Tibial nerve (tissue), 4 donors: ENCODE results near the gene NALCN. TPM values are rescaled to one million over a fixed set of nuclear protein-coding genes. Genes with fewer than 3 reads are reported as not detected.

Experiments
- DNase-seq, 2 donors: peaks; one replicate each; pipeline ENCODE4 v3.0.0-alpha.2; 2019; ENCODE audit warnings: low spot score in 2 of 2
- H3K27ac ChIP-seq, 4 donors: fragments of 200-600 bp; sonication (generic) in 3 of 4; one replicate each; pipeline ENCODE4 v1.5.1; 2017 to 2019; ENCODE audit warnings: mild to moderate bottlenecking in 1 of 4
- H3K27me3 ChIP-seq, 2 donors: fragments of 200-600 bp; sonication (generic) in 1 of 2; one replicate each; pipeline versions ENCODE4 v1.5.1 to v1.6.0; 2017 to 2019
- H3K36me3 ChIP-seq, 3 donors: fragments of 200-600 bp; sonication (generic); one replicate each; pipeline ENCODE4 v1.5.1; 2018 to 2019
- H3K4me1 ChIP-seq, 4 donors: fragments of 200-600 bp; sonication (generic) in 3 of 4; one replicate each; pipeline ENCODE4 v1.5.1; 2017 to 2019
- H3K4me3 ChIP-seq, 4 donors: fragments of 200-600 bp; sonication (generic) in 3 of 4; one replicate each; pipeline ENCODE4 v1.5.1; 2017 to 2019; ENCODE audit warnings: mild to moderate bottlenecking in 1 of 4, moderate library complexity in 1 of 4
- H3K9me3 ChIP-seq, 4 donors: fragments of 200-600 bp; sonication (generic) in 3 of 4; one replicate each; pipeline ENCODE4 v1.5.1; 2017 to 2019
- EP300 ChIP-seq, 2 donors: sonication (generic); formaldehyde crosslinking; IDR thresholded peaks; one replicate each; pipeline ENCODE4 v1.6.1; 2017; ENCODE audit warnings: antibody characterized with exemption in 2 of 2, mild to moderate bottlenecking in 1 of 2
- POLR2A ChIP-seq, 2 donors: fragments of 450-650 bp; IDR thresholded peaks; one replicate each; pipeline ENCODE4 v1.6.1; 2017; ENCODE audit warnings: antibody characterized with exemption in 2 of 2, mild to moderate bottlenecking in 2 of 2, moderate library complexity in 2 of 2
- WGBS, 2 donors: methylation state at CpG; one replicate each; pipeline ENCODE4 v1.1.5; 2018; 5-methylcytosine and 5-hydroxymethylcytosine counted together
- total RNA-seq, 4 donors: library from RNA; depleted of rRNA; stranded (reverse); fragments of >200 nt; gene quantifications; one replicate each; pipeline ENCODE4 v1.1.0, GENCODE V29; 2016
- TF ChIP-seq, protein P1 (sequence below), 5 experiments: fragments of 200-600 bp in 3 of 5; fragments of 450-650 bp in 2 of 5; sonication (generic) in 3 of 5; IDR thresholded peaks; one replicate each; pipeline ENCODE4 v1.5.1; 2016 to 2019; ENCODE audit warnings: antibody characterized with exemption in 5 of 5, mild to moderate bottlenecking in 3 of 5, moderate library complexity in 2 of 5

NALCN gene
- total RNA-seq, 4 donors from 2014 or later = 6.0 to 11.8 (median 8.7) TPM

DNA sequence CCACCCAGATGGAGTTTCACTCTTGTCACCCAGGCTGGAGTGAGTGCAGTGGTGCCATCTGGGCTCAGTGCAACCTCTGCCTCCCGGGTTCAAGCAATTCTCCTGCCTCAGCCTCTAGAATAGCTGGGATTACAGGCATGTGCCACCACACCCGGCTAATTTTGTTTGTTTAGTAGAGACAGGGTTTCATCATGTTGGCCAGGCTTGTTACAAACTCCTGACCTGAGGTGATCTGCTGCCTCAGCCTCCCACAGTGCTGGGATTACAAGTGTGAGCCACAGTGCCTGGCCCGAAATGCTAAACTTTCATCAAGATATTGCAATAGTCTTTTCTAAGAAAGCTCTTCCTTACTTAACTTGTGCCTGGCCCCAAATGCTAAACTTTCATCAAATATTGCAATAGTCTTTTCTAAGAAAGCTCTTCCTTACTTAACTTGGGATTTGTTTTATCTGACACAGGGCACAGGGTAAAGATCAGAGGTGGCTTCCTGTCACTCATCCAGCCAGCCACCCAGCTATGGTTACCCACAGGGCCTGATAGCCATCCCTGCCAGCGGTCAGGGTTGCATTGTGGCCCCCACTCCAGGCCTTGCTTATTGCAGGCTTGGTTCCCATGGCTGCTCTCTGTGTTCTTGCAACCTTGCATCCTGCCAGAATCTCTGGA is 389.4 kb downstream of the NALCN start:
- H3K4me1 ChIP-seq = no peaks in the 10 kb centered on the region
- H3K4me3 ChIP-seq = no peak overlapping the region
- no peak for TF ChIP-seq EP300 (IDR thresholded peaks at IDR 0.05)
- TF ChIP-seq, protein P1, sequence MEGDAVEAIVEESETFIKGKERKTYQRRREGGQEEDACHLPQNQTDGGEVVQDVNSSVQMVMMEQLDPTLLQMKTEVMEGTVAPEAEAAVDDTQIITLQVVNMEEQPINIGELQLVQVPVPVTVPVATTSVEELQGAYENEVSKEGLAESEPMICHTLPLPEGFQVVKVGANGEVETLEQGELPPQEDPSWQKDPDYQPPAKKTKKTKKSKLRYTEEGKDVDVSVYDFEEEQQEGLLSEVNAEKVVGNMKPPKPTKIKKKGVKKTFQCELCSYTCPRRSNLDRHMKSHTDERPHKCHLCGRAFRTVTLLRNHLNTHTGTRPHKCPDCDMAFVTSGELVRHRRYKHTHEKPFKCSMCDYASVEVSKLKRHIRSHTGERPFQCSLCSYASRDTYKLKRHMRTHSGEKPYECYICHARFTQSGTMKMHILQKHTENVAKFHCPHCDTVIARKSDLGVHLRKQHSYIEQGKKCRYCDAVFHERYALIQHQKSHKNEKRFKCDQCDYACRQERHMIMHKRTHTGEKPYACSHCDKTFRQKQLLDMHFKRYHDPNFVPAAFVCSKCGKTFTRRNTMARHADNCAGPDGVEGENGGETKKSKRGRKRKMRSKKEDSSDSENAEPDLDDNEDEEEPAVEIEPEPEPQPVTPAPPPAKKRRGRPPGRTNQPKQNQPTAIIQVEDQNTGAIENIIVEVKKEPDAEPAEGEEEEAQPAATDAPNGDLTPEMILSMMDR (IDR thresholded peaks at IDR 0.05) = no peak
- no peak for TF ChIP-seq POLR2A (IDR thresholded peaks at IDR 0.05)
- 66 to 78% methylated on average over 4 of the region's 4 CpGs for WGBS, 2 donors
- peaks cover 0 to under 1% (median 0%) of the 10 kb centered on the region in 4 donors for H3K9me3 ChIP-seq
- H3K27me3 ChIP-seq = no peaks in the 10 kb centered on the region
- no peak for DNase-seq
- H3K36me3 ChIP-seq = no peaks in the 10 kb centered on the region
- H3K27ac ChIP-seq = no peak overlapping the region

- Histone ChIP-seq H3K4me3 (no peak overlapping the region), H3K36me3 (no peaks in the 10 kb centered on the region), H3K27me3 (no peaks in the 10 kb centered on the region), H3K27ac (no peak overlapping the region), H3K9me3 (no peaks in the 10 kb centered on the region), H3K4me1 (no peaks in the 10 kb centered on the region)
- WGBS, 2 donors = 40 to 50% methylated on average over 6 of the region's 6 CpGs
- no peak for DNase-seq
- TF ChIP-seq POLR2A (IDR thresholded peaks at IDR 0.05) = no peak
These were observed 390.0 kb downstream of the NALCN start for GRCh38 chr13:101026328-101026727.

- WGBS, 2 donors = 32 to 42% methylated on average over 8 of the region's 8 CpGs
- DNase-seq = no peak
- Histone ChIP-seq H3K27me3 (no peaks in the 10 kb centered on the region), H3K4me1 (no peaks in the 10 kb centered on the region), H3K4me3 (no peak overlapping the region), H3K27ac (no peak overlapping the region), H3K9me3 (no peaks in the 10 kb centered on the region), H3K36me3 (no peaks in the 10 kb centered on the region)
- TF ChIP-seq POLR2A (IDR thresholded peaks at IDR 0.05) (no peak), EP300 (IDR thresholded peaks at IDR 0.05) (no peak)
- TF ChIP-seq, protein P1 (IDR thresholded peaks at IDR 0.05) = no peak
These were observed 390.4 kb downstream of the NALCN start for GRCh38 chr13:101025925-101026324.

- WGBS, 2 donors = 70 to 72% methylated on average over 9 of the region's 9 CpGs
- Histone ChIP-seq H3K4me3 (no peak overlapping the region), H3K27me3 (no peaks in the 10 kb centered on the region), H3K27ac (no peak overlapping the region), H3K4me1 (no peaks in the 10 kb centered on the region), H3K36me3 (no peaks in the 10 kb centered on the region), H3K9me3 (no peaks in the 10 kb centered on the region)
- no peak for DNase-seq
- TF ChIP-seq EP300 (IDR thresholded peaks at IDR 0.05) (no peak), POLR2A (IDR thresholded peaks at IDR 0.05) (no peak)
- TF ChIP-seq, protein P1 (IDR thresholded peaks at IDR 0.05) = no peak
These were observed 390.8 kb downstream of the NALCN start for GRCh38 chr13:101025519-101025918.

DNA sequence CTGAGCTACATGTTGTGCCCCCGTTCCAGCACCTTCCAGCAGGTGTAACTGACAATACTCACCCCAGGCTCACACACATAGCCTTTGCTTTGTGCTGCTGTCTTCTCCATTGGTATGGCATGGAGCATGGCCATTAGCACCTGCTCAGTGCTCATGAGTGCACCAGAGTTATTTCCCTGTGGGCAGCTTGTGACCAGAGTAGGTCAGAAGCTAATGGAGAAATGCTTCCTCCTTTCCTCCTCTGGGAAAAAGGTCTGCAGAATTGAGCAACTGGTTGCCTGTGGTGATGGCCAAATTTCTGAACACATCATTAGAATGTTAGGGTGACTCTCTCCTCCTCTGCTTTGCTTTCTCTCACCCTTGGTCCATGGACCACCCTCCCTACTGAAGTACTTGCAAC is 397.2 kb downstream of the NALCN start:
- H3K27me3 ChIP-seq = no peaks in the 10 kb centered on the region
- H3K4me3 ChIP-seq = no peak overlapping the region
- no peaks in the 10 kb centered on the region for H3K36me3 ChIP-seq
- no peaks in the 10 kb centered on the region for H3K9me3 ChIP-seq
- H3K4me1 ChIP-seq = no peaks in the 10 kb centered on the region
- no peak overlapping the region for H3K27ac ChIP-seq
- 92 to 93% methylated on average over 1 of the region's 1 CpG for WGBS, 2 donors
- TF ChIP-seq, protein P1 (IDR thresholded peaks at IDR 0.05) = no peak
- no peak for TF ChIP-seq EP300 (IDR thresholded peaks at IDR 0.05)
- TF ChIP-seq POLR2A (IDR thresholded peaks at IDR 0.05) = no peak
- DNase-seq = no peak
